PFSK-1 (cell line): ENCODE measurements around the gene GPR173.

Experiments used
- POLR2AphosphoS5 ChIP-seq: IDR thresholded peaks from 2 replicates; pipeline ENCODE4 v1.6.1; 2012; ENCODE audit warnings: low read depth, mild to moderate bottlenecking, control low read depth, low read length, moderate library complexity
- TAF1 ChIP-seq: IDR thresholded peaks from 2 replicates; pipeline ENCODE4 v1.6.1; 2012; ENCODE audit warnings: low read length, control low read depth, borderline replicate concordance; ENCODE audit not compliant: insufficient read depth

- TF ChIP-seq POLR2AphosphoS5 (no peak), TAF1 (no peak)
Measured at GRCh38 chrX:53080628-53081580, 32.3 kb downstream of the GPR173 start.
